ENCODE data around the gene SLC5A2.

DNA sequence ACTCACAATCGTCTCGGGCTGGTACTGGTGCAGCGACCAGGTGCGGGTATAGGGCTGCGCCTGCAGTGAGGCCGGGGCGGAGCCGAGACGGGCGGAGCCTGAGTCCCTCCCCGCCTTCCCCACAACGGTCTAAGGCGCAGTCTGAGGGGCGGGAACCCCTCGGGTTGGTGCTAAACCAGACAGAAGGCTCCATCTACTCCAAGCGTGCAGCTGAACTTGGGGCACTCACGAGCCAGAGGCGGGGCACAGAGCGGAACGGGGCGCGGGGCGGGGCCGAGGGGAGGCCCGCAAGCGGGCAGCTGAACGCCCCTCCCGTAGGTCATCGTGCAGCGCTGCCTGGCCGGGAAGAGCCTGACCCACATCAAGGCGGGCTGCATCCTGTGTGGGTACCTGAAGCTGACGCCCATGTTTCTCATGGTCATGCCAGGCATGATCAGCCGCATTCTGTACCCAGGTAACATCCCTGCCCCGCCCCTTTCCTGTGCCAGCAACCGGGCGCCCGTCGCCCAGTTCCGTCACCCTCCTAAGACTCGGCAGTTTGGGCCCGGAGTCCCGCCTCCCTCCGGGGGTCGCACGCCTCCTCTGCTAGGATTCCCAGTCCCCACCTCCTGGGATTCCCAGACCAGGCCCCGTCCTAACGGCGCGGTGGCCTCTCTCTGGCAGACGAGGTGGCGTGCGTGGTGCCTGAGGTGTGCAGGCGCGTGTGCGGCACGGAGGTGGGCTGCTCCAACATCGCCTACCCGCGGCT, 5.0 kb downstream of the SLC5A2 start:
- TF ChIP-seq, protein P1, sequence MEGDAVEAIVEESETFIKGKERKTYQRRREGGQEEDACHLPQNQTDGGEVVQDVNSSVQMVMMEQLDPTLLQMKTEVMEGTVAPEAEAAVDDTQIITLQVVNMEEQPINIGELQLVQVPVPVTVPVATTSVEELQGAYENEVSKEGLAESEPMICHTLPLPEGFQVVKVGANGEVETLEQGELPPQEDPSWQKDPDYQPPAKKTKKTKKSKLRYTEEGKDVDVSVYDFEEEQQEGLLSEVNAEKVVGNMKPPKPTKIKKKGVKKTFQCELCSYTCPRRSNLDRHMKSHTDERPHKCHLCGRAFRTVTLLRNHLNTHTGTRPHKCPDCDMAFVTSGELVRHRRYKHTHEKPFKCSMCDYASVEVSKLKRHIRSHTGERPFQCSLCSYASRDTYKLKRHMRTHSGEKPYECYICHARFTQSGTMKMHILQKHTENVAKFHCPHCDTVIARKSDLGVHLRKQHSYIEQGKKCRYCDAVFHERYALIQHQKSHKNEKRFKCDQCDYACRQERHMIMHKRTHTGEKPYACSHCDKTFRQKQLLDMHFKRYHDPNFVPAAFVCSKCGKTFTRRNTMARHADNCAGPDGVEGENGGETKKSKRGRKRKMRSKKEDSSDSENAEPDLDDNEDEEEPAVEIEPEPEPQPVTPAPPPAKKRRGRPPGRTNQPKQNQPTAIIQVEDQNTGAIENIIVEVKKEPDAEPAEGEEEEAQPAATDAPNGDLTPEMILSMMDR (conservative IDR thresholded peaks at IDR 0.05; ENCODE audit: low read depth, low read length), result no peak
- TF ChIP-seq EZH2 (IDR thresholded peaks at IDR 0.05; ENCODE audit: low read length, unreplicated experiment), result no peak
